Gastroesophageal sphincter (tissue), 3 donors: ENCODE results near the gene TOX2.

Source experiments
- POLR2A ChIP-seq, 2 donors: fragments of 450-650 bp; IDR thresholded peaks; one replicate each; pipeline ENCODE4 v1.6.1; 2017; ENCODE audit warnings: antibody characterized with exemption in 2 of 2, mild to moderate bottlenecking in 2 of 2, moderate library complexity in 1 of 2
- POLR2AphosphoS5 ChIP-seq: sonication (generic); formaldehyde crosslinking; IDR thresholded peaks from one replicate; pipeline ENCODE4 v1.6.1; 2017; ENCODE audit warnings: antibody characterized with exemption
- TF ChIP-seq, protein P1 (sequence below), 4 experiments: fragments of 200-600 bp in 2 of 4; fragments of 450-650 bp in 2 of 4; sonication (generic) in 1 of 4; IDR thresholded peaks; one replicate each; pipeline ENCODE4 v1.5.1; 2017 to 2019; ENCODE audit warnings: antibody characterized with exemption in 4 of 4, mild to moderate bottlenecking in 2 of 4, moderate library complexity in 2 of 4

DNA sequence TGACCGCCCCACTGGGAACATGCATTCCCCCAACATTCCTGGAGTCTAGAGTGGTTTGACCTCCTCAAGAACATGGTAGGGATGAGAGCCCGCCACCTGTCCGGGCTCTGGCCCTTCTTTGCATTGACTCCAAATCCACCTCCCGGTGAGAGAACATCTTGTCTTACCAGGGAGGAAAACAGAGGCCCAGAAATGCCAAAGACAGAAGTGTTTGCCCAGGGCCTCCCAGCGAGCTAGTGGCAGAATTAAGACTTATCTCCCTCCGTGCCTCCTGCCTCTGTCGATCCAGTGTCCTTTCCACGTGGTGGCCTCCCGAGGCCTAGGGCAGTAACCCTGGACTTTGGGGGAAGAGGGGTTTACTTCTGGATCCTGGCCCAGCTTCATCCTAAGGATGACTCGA is 137.5 kb downstream of the TOX2 start:
- TF ChIP-seq, protein P1, sequence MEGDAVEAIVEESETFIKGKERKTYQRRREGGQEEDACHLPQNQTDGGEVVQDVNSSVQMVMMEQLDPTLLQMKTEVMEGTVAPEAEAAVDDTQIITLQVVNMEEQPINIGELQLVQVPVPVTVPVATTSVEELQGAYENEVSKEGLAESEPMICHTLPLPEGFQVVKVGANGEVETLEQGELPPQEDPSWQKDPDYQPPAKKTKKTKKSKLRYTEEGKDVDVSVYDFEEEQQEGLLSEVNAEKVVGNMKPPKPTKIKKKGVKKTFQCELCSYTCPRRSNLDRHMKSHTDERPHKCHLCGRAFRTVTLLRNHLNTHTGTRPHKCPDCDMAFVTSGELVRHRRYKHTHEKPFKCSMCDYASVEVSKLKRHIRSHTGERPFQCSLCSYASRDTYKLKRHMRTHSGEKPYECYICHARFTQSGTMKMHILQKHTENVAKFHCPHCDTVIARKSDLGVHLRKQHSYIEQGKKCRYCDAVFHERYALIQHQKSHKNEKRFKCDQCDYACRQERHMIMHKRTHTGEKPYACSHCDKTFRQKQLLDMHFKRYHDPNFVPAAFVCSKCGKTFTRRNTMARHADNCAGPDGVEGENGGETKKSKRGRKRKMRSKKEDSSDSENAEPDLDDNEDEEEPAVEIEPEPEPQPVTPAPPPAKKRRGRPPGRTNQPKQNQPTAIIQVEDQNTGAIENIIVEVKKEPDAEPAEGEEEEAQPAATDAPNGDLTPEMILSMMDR (IDR thresholded peaks at IDR 0.05) = no peak
- TF ChIP-seq POLR2A (IDR thresholded peaks at IDR 0.05) (no peak), POLR2AphosphoS5 (no peak)
